ENCODE measurements around the gene GRM4.
"Not testable (repeated sequence)": the region's sequence is repeated elsewhere in the genome, so short reads cannot be mapped to it uniquely, and the experiment has no call there.

Gene GRM4

DNA sequence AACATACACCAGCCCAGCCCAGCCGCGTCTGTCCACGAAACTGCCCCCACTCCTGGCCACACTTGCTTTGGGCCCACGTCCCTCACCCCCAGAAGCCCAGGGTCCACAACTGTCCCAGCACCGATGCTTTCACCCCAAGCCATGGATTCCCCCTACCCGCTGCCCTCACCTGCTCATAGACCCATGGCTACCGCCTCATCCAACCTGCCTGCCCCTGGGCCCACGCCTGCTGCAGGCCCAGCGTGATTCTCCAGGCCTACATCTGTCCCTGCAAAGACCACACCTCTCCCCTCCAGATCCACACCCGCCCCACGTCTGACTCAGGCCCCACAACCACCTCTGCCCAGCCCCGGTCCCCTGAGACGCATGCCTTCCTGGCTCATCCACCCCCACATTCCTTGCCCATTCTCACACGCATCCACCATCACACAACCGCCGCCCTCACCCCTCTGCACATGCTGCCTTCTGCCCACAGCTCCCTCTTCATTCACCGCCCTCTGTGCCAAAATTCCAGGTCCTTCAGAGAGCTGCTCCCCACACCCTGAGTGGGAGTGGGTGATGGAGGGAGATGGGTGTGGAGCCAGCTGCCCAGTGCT is 86.7 kb downstream of the GRM4 start:
- peak; percentile 58 for DNase-seq

DNA sequence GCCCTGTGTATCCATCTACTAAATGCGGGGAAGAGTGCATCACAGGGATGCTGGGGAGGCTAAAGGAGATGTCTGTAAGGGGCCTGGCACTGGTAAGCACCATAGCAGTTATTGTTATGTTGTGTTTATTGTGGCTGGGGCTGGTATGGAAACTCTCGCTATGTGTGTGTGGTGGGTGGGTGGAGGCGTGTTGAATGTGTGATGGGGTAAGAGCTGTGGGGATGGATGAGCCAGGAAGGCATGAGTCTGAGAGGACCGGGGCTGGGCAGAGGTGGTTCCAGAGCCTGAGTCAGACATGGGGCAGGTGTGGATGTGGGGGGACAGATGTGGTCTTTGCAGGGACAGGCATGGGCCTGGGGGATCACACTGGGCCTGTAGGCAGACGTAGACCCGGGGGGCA is 88.1 kb downstream of the GRM4 start:
- DNase-seq: no peak

DNA sequence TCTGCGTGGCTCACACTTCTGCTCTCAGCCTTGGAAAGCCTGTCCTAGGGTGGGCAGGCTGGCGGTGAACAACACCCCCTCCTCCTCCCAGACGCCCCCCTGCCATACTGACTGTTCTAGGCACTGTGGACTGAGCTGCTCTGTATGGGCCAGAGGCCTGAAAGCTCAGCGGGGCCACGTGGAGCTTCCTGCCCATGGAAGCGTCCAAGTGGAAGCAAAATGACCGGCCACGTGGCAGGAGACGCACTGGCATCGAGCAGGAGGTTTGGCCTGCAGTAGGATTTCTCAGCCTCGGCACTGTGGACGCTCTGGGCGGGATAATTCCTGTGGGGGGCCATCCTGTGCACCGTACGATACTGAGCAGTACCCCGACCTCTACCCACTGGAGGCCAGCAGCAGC is 88.7 kb downstream of the GRM4 start:
- no peak for DNase-seq

DNA sequence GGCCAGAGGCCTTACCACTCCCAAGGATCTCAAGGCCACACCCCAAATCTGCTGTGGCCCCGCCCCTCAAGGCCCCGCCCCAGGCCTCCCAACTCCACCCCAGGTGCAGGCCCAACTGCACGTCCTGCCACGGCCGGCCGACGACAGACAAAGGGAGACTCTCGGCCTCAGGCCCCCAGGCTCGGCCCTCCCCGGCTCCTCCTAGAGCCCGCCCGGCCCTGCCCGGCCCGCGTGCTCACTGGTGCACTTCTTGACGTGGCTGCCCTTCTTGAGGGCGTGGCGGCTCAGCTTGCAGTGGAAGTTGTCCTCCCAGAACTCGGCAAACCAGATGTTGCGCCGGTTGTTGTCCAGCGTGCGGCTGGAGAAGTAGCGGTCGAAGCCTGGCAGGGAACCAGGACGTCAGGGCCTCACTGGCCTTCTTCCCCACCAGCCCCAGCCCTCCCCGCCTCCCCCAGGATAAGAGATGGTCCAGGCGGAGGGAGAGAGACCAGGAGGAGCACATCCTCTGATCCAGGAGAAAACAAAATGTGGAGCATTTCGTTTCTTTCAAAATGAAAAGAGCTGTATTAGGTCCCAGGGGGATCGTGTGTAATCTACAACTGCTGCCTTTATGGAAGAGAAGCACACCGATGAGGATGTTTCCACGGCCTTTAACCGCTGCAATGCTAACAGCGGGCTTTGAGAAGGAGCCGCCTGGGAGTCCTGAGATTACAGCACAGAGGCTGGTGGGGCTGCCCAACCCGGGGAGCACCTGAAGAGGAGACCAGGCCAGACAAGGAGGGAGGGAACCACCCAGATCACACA is 89.4 kb downstream of the GRM4 start:
- no peak for DNase-seq

DNA sequence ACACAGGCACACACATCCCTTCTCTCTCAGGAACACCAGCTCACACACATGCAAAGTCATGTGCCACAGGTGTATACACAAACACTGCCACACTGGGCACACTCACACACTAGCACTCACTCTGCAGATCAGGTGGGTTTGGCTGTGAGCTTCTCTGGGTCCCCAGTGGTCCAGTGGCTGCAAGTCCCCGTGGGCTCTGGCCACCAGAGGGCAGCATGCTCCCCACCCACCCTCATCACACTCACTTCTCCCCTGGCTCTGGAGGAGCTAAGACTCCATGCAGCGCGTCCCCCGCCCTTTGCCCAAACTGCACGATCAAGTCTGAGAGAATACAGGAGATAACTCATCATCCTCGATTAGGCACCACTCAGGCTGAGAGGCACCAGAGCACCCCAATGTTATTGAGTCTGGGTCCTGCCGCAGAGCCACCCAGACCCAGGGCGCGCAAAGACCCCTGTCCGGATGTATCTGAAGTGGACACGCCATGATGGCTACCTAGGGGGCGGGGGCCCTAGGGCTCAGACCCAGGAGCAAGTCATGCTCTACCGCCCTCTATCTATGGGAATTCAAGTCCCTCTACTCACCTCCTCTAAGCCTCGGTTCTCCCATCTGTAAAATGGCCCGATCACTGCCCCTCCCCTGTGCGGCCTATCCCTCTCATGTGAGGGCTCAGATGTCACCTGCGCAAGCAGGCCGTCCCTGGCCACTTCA is 90.5 kb downstream of the GRM4 start:
- DNase-seq: peak; percentile 10

DNA sequence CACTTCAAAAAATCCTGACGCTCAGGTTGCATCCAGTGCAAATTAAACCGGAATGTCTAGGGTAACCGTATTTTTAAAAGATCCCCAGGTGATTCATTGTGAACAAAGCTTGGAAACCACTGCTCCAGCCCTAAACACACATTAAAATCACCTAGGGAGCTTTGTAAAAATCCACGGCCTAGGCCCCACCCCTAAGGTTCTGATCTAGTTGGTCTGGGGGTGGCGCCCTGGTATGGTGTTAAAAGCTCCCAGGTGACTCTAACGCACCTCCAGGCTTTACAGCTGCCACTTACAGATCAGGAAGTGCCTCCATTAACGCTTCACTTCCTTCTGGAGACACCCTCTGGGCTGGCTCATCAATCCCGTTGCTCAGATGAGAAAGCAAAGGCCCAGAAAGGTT is 92.2 kb downstream of the GRM4 start:
- DNase-seq: no peak

DNA sequence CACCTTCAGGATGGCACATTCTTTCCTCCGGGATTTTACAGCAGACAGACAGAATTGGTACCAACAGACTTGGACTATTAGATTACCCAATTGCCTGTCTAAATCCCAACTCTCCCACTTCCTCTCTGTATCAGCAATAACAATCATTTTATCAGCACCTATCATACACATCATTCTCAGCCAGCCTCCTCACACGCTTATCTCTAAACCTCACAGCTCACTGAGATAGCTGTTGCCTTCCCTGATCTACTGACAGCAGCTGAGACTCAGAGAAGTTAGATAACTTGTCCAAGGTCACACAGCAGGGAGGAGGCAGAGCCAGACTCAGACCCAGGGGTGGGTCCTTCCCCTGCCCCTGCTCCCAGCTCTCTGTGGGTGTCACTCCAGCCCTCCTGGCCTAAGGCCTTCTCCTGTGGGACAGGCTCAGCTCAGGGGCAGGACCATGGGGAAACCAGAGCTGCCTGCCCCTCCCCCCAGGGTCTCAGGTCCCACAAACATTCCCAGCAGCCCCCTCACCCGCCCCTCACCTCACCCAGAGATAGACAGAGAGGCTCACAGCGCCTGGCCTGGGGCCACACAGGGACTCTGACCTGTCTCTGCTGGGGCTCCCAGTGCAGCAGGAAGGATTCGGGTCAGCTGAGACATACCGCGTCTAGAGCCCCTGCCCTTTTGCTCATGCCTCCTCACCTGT is 92.8 kb downstream of the GRM4 start:
- DNase-seq: no peak

DNA sequence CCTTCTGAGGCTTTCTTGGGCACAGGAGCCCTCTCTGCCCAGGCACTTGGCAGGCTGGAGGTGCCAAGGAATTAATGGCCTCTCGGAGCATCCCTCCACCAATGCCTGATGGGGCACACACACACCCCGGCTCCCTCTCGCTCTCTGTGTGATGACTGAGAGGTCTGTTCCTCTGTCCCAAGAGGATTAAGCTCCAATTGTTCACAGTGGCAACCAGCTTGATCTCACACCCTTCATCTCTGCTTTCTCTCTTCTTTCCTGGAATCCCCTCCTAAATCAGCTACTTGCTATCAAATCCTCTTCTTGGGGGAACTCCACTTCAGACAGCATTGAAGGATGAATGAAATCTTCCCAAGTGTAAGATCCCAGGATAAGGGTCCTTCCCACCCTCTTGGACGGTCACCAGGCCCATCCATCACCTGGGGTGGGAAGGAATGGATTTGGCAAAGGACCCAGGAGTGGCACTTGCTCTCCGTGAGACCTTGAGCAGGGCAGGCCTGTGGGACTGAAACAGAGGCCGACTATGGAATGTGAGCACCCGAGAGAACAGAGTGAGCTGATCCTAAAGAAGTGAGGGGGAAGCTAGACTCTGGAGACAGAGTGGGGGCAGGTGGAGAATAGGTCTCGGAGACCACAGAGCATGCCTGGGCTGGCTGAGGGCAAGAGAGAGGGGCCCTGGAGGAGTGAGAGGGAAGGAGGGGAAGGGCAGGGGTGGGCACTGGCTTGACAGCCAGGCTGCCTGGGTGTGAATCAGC is 93.6 kb downstream of the GRM4 start:
- DNase-seq: no peak

DNA sequence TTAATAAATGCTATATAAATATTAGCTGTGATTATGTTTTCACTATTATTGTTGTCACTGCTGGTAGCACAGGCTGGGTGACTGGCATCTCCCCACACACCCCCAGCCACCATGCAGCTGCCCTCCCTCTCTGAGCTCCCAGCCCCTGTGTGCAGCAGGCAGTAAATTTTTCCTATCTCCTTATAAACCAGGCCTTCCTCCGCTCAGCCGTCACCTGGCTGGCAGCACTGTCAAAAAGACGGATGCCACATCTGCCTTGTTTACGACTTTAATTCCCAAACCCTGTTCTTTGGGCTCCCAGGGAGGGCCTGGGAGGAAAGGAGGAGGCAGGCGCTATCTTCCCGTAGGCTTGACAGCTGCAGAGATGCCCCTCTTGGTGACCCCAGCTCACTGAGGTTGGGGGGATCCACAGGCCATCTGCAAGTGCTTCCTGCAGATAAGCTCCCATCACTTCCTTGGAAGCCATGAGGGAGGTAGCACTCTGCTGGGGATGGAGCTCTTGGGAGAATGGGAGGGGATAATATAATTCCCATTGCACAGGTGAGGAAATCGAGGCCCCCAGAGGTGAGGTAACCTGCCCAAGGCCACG is 94.5 kb downstream of the GRM4 start:
- DNase-seq: no peak

DNA sequence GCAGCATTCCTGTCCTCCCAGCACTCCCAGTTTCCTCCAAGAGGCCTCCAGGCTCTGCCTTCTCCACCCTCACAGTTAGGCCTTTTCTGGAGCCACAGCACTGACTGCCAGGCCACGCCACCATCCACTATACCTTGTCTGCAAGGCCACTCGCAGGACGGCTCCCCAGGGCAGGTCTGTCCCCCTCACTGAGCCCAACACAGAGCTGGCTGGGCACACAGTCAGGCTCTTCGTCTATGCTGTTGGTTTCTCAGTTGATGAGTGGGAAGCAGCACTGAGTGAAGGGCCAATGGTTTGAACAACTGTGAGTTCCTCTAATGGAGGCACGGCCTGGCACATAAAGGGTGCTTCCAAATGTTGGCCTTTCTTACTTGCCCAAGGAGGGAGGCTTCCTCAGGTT is 95.2 kb downstream of the GRM4 start:
- DNase-seq: no peak

DNA sequence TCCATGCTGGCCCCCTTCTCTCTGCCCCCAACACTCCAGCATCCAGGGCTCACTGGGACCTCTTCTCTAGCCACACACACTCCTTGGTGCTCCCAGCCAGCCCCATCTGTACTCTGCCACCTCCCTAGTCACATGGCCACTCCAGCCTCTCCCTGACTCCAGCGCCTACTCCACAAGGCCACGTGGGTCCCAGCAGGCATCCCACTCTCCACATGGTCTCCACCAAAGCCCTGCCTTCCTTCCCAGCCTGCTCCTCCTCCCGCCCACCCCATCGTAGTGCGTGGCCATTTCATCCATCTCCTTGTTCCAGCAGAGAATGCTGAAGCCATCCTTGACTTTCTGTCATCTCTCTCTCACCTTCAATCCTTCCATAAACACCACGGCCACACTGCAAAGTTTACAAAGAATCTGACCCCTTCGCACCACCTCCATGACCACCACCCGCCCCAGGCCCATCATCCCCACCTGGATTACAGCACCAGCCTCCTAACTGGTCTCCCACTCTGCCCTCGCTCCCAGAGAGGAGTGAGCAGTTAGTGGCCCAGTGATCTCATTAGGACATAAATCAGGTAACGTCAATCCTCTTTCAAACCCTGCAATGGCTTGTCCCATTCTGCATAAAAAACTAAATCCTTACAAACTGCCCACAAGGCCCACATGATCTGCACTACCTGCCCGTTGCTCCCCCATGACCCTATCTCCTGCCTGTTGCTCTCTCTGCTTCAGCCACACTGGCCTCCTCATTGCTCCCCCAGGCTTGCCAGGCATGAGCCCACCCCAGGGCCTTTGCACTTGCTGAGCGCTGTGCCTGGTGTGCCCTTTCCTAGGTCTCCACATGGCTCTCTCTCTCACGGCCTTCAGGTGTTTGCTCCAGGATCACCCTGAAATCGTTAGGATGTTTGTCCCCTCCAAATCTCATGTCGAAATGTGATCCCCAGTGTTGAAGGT is 96.2 kb downstream of the GRM4 start:
- DNase-seq: no peak

DNA sequence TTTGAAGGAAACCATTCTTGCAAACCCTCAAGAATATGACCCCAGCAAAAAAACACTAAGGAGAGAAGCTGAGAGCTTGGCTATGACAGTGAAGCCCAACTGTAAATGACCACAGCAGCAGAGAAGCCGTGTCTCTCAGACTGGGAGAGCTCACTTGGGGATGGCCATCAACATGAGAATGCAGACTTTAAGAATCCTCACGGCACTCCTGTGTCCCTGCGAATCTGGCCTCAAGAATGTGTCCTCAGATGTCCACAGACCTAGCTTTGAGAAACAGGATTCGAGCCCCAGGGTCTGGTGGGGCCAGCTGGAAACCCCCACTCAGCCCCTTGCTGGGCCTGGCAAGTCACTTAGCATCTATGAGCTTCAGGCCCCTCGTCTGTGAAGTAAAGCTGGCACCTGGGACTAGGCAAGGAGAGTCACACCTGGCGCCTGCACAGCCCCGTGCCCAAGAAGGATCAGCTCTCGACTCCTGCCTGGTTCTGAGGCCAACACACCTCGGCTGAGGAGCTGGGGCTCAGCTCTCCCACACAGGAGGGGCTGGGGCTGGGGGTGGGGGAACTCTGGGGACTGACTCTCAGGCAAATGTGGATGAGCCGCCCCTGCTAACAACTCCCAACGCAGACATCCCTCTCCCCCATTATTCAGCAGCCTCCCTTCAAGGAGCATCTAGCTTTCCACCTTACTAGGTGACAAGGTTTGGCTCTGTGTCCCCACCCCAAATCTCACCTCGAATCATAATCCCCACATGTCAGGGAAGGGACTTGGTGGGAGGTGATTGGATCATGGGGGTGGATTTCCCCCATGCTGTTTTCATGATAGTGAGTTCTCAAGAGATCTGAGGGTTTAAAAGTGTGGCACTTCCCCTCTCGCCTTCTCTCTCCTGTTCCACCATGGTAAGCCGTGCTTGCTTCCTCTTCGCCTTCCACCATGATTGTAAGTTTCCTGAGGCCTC is 97.7 kb downstream of the GRM4 start:
- DNase-seq: no peak

DNA sequence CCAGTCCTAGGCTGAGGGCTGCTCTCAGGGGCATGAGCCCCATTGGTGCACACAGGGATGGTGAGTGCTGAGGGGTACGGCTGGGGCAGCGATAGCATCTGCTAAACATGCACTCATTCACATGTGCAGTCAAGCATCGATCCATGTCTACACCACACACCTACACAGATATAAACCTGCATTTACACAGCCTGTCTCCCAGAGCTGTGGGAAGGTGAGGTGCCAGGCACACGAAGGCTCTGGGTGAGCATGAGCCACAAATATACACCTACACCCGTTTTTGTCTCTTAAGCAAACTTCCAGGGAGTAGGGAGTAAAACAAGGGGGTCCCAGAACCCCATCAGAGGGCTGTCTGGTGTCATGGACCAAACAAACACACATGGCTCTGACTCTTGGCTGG is 99.3 kb downstream of the GRM4 start:
- DNase-seq: no peak

DNA sequence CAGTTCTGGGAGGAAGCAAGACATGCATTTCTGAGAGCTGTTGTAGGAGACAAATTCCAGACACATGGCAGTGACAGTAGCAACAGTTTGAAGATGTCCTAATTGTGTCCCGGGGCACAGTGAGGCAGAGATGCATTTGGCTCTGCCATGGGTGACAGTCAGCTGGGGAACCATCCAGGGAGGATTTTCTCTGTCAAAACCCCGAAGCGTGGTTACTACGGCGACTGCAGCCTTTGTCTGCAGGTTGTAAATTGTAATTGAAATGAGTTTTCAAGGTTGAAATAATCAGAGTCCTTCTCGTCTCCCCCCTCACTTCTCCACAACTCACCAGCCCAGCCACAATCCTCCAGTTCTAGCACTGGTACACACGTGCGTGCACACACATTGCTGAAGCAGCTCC is 100.1 kb downstream of the GRM4 start:
- DNase-seq: no peak

DNA sequence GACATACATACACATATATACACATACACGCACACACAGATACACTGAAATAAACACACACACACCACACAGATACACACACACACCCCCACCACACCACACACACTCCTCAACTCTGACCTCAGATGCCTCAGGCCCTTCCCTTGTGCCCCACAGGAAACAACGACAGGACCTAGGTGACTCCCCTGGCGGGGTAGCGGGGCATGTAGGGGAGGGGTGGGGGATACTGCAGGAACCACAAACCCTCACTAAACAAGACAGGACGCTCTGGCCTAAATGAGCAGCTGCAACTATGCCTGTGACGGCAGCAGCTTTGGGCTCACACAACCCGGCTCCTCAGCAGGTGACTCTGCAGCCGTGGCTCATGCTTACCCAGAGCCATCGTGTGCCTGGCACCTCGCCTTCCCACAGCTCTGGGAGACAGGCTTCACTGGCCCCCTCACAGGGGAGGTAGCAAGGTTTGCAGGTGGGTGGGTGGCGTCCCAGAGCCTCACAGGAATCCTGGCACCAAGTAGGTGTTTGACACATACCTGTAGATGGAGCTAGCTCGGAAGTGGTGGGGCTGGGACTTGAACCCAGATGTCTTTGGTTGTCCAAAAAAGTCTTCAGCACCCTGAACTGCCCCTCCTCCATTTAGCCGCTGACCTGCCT is 100.8 kb downstream of the GRM4 start:
- no peak for DNase-seq

DNA sequence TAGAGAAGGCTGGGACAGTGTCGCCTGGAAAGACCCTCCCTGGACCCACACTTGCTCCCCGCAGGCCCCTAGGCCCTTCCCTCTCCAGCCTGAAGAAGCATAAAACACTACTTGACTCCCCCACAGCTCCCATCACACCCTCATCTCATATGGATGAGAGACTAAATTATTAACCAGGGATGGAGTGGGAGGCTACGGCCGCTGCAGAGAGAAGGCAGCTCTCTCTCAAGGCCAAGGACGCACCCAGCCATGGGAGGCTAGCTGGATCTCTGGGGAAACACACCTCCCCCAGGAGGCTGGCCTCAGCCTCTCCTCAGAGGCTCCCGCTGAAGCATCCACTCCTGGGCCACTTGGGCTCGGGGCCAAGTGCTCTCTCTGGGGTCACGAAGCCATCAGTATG is 102.5 kb downstream of the GRM4 start:
- DNase-seq: no peak

DNA sequence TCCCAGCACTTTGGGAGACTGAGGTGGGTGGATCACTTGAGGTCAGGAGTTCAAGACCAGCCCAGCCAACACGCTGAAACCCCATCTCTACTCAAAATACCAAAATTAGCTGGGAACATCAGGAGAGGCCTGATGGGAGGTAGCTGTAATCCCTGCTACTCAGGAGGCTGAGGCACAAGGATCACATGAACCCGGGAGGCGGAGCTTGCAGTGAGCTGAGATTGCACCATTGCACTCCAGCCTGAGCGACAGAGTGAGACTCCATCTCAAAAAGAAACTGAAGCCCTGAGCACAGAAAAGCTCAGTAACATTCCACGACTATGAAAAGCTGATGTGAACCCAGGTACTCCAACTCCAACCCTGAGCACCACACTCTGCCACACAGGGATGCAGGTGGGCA is 103.9 kb downstream of the GRM4 start:
- not testable (repeated sequence) for DNase-seq

DNA sequence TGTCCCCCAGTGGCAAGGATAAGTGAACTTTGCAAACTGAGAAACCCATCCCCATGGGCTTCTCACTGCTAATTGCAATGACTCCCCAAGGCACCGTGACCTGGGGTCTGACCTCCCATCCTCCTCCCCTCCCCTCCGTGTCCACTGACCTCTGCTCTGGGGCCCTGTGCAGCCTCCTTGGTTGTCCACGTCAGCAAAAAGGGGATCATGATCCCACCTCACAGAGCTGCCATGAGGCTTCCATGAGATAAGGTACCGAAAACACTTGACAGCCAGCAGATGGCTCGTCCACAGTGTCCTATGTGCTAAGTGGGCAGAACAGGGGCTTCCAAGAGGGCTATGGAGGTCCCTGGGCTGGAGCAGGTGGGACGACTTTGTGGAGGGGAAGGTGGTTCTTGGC is 104.5 kb downstream of the GRM4 start:
- no peak for DNase-seq

DNA sequence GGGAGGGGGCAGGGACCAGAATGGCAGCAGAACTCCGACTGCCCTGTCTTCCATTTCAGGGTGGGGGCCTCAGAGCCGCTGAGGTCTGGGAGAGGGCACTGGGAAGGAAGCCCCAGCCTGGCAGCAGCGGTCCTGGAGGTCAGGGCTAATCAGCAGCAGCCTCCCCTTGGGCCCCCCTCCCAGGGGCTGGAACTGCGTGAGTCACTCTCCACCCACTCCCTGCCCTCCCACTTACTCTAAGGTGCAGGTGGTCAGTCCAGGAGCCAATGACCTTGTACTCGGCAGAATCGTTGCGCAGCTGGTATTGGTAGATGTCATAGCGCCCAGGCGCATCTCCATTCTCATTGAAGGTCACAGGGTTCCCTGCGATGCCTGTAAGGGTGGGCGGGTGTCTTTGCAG is 105.9 kb downstream of the GRM4 start:
- DNase-seq: no peak

DNA sequence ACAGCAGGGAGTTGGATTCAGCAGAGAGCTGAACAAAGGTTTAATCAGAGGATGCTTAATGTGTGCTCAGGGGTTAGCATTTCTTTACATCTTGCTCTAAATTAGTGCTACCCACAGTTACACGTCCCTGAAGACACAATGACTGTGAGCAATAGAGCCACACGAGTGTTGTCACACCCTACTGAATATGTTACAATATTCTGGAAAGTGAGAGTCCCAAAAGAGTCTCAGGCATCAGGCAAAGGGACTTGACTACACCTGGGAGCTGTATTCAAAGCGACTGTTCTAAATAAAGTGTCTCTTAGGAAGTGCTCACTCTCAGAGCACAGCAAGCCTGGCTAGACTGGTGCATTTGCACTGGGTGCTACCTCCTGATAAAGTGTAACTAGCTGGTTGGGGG is 108.7 kb downstream of the GRM4 start:
- no peak for DNase-seq
